ENCODE results near the gene DNAAF1.

DNAAF1 gene

DNA sequence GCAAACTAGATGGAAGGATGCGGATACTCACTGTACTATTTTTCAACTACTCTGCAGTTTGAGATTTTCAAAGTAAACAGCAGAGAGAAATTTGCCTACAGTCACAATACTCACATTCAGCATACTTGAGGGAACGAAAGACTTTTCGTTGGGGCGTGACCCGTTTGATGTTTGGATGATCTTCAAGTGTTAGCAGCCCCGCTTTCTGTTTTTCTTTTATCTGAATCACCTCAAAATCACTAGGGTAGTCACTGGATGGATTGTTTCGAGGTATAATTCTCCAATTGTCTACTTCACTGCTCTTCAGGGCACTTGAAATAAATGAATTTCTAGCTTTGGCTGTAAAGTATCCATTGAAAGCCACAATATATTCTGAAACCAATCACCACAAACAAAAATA, 46.2 kb upstream of the DNAAF1 start:
- Histone ChIP-seq H4K20me1 (ENCODE audit: insufficient read depth, low read length, poor library complexity, severe bottlenecking) (peaks cover 22% of the 10 kb centered on the region), H3K9me3 (ENCODE audit: insufficient read depth, low read depth, low read length) (no peaks in the 10 kb centered on the region), H3K9me2 (replicated peaks; ENCODE audit: low read depth, low read length) (no peaks in the 10 kb centered on the region), H3F3A (ENCODE audit: low read depth) (no peaks in the 10 kb centered on the region), H3K79me2 (ENCODE audit: insufficient read depth, low read length) (peaks cover 45% of the 10 kb centered on the region), H3K9ac (ENCODE audit: low read depth, low read length, poor library complexity, severe bottlenecking) (no peak overlapping the region), H3K4me1 (ENCODE audit: insufficient read depth, low read length, poor library complexity, severe bottlenecking) (no peaks in the 10 kb centered on the region), H3K36me3 (ENCODE audit: insufficient read depth, low read length) (peaks cover 72% of the 10 kb centered on the region), H3K27me3 (ENCODE audit: insufficient read depth, low read length, poor library complexity, severe bottlenecking) (no peaks in the 10 kb centered on the region), H3K4me3 (ENCODE audit: low read length, poor library complexity, severe bottlenecking) (no peak overlapping the region), H2AFZ (ENCODE audit: low read length) (no peak overlapping the region), H3K4me2 (ENCODE audit: low read depth, low read length, poor library complexity, severe bottlenecking) (no peak overlapping the region)
- TF ChIP-seq, protein P1, sequence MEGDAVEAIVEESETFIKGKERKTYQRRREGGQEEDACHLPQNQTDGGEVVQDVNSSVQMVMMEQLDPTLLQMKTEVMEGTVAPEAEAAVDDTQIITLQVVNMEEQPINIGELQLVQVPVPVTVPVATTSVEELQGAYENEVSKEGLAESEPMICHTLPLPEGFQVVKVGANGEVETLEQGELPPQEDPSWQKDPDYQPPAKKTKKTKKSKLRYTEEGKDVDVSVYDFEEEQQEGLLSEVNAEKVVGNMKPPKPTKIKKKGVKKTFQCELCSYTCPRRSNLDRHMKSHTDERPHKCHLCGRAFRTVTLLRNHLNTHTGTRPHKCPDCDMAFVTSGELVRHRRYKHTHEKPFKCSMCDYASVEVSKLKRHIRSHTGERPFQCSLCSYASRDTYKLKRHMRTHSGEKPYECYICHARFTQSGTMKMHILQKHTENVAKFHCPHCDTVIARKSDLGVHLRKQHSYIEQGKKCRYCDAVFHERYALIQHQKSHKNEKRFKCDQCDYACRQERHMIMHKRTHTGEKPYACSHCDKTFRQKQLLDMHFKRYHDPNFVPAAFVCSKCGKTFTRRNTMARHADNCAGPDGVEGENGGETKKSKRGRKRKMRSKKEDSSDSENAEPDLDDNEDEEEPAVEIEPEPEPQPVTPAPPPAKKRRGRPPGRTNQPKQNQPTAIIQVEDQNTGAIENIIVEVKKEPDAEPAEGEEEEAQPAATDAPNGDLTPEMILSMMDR (conservative IDR thresholded peaks at IDR 0.05; ENCODE audit: low read length), result no peak
- TF ChIP-seq EZH2phosphoT487 (IDR thresholded peaks at IDR 0.05; ENCODE audit: borderline replicate concordance), result no peak

DNA sequence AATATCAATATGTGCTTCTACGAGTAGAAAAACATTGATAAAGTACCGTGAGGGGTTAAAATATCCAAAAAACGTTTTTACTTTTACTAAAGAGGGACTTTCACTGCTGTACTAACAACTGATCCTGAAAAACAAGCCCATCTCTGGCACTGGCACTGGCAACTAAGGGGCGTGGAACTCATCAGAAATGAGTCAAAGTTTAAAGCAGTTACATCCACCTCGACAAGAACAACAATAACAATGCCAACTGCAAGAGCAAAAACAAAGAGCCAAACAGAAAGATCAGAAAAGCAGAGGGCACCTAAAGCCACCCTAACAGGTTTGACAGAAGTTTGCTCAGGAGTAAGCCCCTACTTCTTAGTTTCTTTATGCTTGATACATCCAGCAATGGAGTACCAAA, 41.4 kb upstream of the DNAAF1 start:
- no peaks in the 10 kb centered on the region for H3F3A ChIP-seq (ENCODE audit: low read depth)
- no peaks in the 10 kb centered on the region for H3K9me3 ChIP-seq (ENCODE audit: insufficient read depth, low read depth, low read length)
- no peaks in the 10 kb centered on the region for H3K9me2 ChIP-seq (replicated peaks; ENCODE audit: low read depth, low read length)
- H4K20me1 ChIP-seq (ENCODE audit: insufficient read depth, low read length, poor library complexity, severe bottlenecking), result peaks cover 32% of the 10 kb centered on the region
- no peak for TF ChIP-seq EZH2phosphoT487 (IDR thresholded peaks at IDR 0.05; ENCODE audit: borderline replicate concordance)
- TF ChIP-seq, protein P1 (conservative IDR thresholded peaks at IDR 0.05; ENCODE audit: low read length), result no peak
- no peak overlapping the region for H3K9ac ChIP-seq (ENCODE audit: low read depth, low read length, poor library complexity, severe bottlenecking)
- no peak overlapping the region for H3K4me2 ChIP-seq (ENCODE audit: low read depth, low read length, poor library complexity, severe bottlenecking)
- peaks cover 76% of the 10 kb centered on the region for H3K79me2 ChIP-seq (ENCODE audit: insufficient read depth, low read length)
- H2AFZ ChIP-seq (ENCODE audit: low read length), result no peak overlapping the region
- no peaks in the 10 kb centered on the region for H3K27me3 ChIP-seq (ENCODE audit: insufficient read depth, low read length, poor library complexity, severe bottlenecking)
- peaks cover 27% of the 10 kb centered on the region; the same call in 1 of the 2 replicates for H3K36me3 ChIP-seq (ENCODE audit: insufficient read depth, low read length)
- H3K4me3 ChIP-seq (ENCODE audit: low read length, poor library complexity, severe bottlenecking), result no peak overlapping the region
- H3K4me1 ChIP-seq (ENCODE audit: insufficient read depth, low read length, poor library complexity, severe bottlenecking), result no peaks in the 10 kb centered on the region

DNA sequence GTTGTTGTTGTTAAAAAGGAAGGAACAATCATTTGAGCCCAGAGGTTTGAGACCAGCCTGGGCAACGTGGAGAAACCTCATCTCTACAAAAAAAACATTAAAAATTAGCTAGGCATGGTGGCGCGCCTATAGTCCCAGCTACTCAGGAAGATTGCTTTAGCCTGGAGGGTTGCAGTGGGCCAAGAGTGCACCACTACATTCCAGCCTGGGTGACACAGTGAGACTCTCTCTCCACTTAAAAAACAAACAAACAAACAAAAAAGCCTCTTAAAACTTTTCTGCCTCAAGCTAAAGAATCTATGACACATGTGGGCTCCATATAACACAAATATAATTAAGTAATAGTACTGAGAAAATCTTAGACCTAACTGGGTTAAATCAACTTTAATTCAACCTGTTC, 40.9 kb upstream of the DNAAF1 start:
- H3K79me2 ChIP-seq (ENCODE audit: insufficient read depth, low read length), result peaks cover 78% of the 10 kb centered on the region
- H3K9me3 ChIP-seq (ENCODE audit: insufficient read depth, low read depth, low read length), result no peaks in the 10 kb centered on the region
- peaks cover 27% of the 10 kb centered on the region; the same call in 1 of the 2 replicates for H3K36me3 ChIP-seq (ENCODE audit: insufficient read depth, low read length)
- no peaks in the 10 kb centered on the region for H3F3A ChIP-seq (ENCODE audit: low read depth)
- no peaks in the 10 kb centered on the region for H3K27me3 ChIP-seq (ENCODE audit: insufficient read depth, low read length, poor library complexity, severe bottlenecking)
- H3K4me2 ChIP-seq (ENCODE audit: low read depth, low read length, poor library complexity, severe bottlenecking), result no peak overlapping the region
- H3K9me2 ChIP-seq (replicated peaks; ENCODE audit: low read depth, low read length), result no peaks in the 10 kb centered on the region
- no peak for TF ChIP-seq EZH2phosphoT487 (IDR thresholded peaks at IDR 0.05; ENCODE audit: borderline replicate concordance)
- TF ChIP-seq, protein P1 (conservative IDR thresholded peaks at IDR 0.05; ENCODE audit: low read length), result no peak
- H4K20me1 ChIP-seq (ENCODE audit: insufficient read depth, low read length, poor library complexity, severe bottlenecking), result peaks cover 37% of the 10 kb centered on the region
- no peaks in the 10 kb centered on the region for H3K4me1 ChIP-seq (ENCODE audit: insufficient read depth, low read length, poor library complexity, severe bottlenecking)
- no peak overlapping the region for H3K4me3 ChIP-seq (ENCODE audit: low read length, poor library complexity, severe bottlenecking)
- no peak overlapping the region for H3K9ac ChIP-seq (ENCODE audit: low read depth, low read length, poor library complexity, severe bottlenecking)
- no peak overlapping the region for H2AFZ ChIP-seq (ENCODE audit: low read length)

Measured in Loucy (cell line).